AG10803 (cell line): ENCODE results near the gene ZNF19.

Experiments
- DNase-seq: peaks from one replicate; pipeline ENCODE4 v3.0.0; 2010; ENCODE audit warnings: low read depth
- H3K4me3 ChIP-seq: 2 replicates; pipeline ENCODE4 v1.5.1; 2011; ENCODE audit warnings: mild to moderate bottlenecking, low read length, control low read depth
- CTCF ChIP-seq: conservative IDR thresholded peaks from 2 replicates; pipeline ENCODE4 v1.5.1; 2011; ENCODE audit warnings: mild to moderate bottlenecking, low read length, control low read depth, inconsistent platforms

Gene ZNF19

GRCh38 chr16:71442051-71442440, 47.1 kb downstream of the ZNF19 start, which contains the start of gene TLE7:
Gene TLE7, minus strand, starts transcription at chr16:71442054. Its CDS starts 8,730 bp downstream, at chr16:71433324.
- no peak for TF ChIP-seq CTCF
- DNase-seq: no peak
- no peak within 1 kb of the TSS for H3K4me3 ChIP-seq

DNA sequence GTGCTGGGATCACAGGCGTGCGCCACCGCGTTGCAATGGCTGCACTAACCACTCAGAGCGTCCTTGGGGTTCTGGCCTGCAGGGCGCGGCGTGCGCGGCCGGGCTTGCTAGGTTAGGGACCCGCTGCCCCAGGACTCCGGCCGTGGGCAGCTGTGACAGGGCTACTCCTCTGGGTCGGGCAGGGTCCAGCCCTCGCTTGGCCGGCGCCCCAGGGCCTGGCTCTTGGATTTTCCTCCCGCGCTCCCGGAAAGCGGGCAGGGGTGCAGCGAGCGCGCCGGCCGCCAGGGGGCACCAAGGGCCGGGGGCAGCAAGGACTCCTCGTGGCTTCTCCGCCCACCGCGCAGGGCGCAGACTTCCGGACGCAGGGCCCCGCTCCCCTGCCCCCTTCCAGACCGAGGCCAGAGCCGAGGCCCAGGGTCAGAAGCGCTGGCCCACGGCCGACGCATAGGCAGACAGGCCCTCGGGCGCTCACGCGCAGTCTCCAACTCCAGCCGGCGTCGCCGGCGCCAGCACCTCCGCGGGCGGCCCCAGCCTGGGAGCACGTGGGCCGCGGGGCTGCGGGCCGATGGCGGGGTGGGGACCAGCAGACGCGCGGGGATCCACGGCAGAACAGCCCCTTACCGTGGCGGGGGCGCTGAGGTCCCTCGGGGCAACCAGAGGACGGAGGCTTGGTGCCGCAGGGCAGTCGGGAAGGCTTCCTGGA, 47.6 kb downstream of the ZNF19 start:
- DNase-seq: no peak
- no peak overlapping the region for H3K4me3 ChIP-seq
- 0 out of 2 replicates have a peak, but pooled peaks have one; percentile 15 for TF ChIP-seq CTCF

DNA sequence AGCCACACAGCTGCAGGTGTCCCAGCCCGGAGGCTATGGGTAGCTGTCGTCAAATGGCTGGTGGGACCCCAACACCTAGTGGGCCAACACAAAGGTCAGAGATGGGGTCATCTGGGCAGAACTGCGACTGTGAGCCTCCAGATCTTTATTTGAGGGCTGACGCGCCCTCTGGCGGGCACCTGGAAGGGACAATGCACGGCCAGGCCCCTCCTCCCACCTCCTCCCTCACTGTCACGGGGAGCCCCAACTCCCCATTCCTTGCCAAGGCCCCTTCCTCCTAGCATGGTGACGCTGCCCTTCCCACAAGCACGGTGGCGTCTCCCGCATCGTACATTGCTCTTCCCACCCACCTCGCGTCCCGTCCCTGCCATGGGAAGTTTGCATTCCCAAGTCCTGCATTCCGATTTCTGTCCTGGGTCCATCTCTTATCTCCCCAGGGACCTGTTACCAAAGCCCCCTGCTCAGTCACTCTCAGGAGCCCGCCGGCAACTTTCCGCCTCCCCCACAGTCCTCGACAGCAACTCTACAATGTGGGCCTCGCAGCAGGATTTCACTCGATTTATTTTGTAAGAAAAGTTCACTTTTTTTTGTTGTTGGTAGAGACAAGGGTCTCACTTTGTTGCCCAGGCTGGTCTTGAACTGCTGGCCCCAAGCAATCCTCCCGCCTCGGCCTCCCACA, 48.3 kb downstream of the ZNF19 start:
- no peak for DNase-seq

GRCh38 chr16:71439523-71439922, 49.6 kb downstream of the ZNF19 start:
- TF ChIP-seq CTCF: no peak
- DNase-seq: peak; percentile 78

More for the DNA sequence above, 48.3 kb downstream of the ZNF19 start:
- no peak; the same call in 1 of the 2 replicates for TF ChIP-seq CTCF
- no peak overlapping the region for H3K4me3 ChIP-seq

DNA sequence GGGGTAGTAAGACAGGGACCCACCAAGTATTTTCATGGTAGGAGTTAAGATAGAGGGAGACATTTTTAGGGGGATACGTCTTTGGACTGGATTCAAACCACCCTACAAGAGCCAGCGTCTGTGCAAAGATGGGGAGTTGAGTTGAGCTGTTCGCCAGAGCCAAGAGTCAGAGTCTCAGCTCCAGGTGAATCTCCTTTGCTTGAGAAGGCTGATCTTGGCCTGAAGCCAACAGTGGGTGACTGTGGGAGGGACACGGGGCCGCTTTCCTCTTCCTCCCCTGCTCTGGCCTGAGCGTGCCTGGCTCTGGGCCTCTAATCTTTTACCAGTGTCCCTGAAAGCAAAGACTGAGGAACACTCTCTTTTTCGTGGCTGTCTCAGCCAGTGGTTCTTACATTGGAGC, 52.7 kb downstream of the ZNF19 start:
- DNase-seq: no peak
- TF ChIP-seq CTCF: no peak
- no peak overlapping the region for H3K4me3 ChIP-seq

More at GRCh38 chr16:71439523-71439922, 49.6 kb downstream of the ZNF19 start:
- no peak overlapping the region for H3K4me3 ChIP-seq

DNA sequence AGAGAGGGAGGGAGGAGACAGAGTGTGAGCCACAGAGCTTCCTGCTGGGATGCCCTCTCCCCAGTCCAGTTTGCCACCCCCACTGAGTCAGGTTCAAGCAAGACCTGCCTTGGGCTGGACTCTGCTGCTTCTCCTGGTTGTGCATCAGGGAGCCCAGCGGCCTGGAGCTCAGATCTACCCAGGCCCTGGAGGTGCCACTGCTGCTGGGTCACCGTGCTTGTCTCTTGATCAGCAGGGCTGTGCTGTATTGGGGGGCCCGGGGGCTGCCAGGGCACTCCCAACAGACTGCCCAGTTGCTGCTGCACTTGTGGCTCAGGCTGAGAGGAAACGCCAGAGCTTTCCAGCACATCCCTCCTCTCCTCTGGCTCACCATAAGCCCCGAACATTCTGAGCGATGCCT, 56.2 kb downstream of the ZNF19 start:
- DNase-seq: no peak
- no peak overlapping the region for H3K4me3 ChIP-seq
- no peak for TF ChIP-seq CTCF

DNA sequence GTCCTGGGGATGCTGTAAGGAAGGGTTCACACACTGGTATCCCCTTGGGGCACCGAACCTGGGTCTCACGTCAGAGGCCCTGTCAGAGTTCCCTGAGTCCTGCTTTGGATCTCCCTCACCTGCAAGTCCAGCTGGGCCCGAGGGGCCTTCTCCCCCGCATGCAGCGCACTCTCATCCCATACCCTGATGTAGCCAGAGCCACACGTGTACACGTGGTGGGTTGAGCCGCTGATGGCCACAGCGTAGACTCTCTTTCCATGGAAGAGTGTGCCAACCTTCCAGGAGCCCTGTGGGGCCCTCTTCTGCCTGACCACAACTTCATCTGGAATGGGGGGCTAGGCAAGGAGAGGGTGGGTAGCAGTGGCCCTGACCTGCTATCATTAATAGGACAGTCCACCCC, 57.1 kb downstream of the ZNF19 start:
- no peak for TF ChIP-seq CTCF
- no peak for DNase-seq
- H3K4me3 ChIP-seq: no peak overlapping the region
